GM19463 (cell line): ENCODE results near the gene CACNB3.
A peak's percentile ranks its signal among the peaks of the same experiment; 100 is the strongest.

Experiments
- ATAC-seq: cut with Tn5 transposase; IDR thresholded peaks from one replicate; pipeline ENCODE4 v1.9.1; 2021; ENCODE audit warnings: mild to moderate bottlenecking, moderate library complexity; ENCODE audit not compliant: unreplicated experiment

Gene CACNB3

GRCh38 chr12:48788524-48788853 is 29.8 kb upstream of the CACNB3 start:
- ATAC-seq, result peak; percentile 8

GRCh38 chr12:48788854-48789775 is 29.2 kb upstream of the CACNB3 start, which contains the start of gene ADCY6:
Gene ADCY6 (minus strand): TSS chr12:48789089. CDS start chr12:48783434, 5,655 bp downstream.
- ATAC-seq, result peak; percentile 52

DNA sequence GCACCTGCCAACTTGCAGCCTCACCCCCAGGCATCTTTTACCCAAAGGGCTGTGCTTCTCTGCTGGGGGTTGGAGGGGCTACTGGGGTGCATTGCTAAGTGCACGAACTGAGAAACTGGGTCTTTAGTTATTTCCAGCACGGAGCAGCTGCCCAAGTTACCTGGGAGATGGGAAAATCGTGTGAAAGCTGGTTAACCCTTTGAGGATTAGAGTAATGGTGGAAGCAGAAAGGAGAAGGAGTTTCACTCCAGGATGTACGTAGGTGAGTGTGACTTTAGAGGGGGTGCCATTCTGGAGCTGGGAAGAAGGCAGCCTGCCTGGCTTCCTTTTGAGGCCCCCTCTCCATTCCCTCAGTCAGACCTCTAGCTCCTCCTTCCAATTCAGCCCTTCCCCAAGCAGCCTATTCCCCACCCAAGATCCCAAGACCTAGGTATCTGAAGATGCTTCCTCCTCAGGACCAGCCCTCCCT is 28.4 kb upstream of the CACNB3 start:
- ATAC-seq, result no peak

DNA sequence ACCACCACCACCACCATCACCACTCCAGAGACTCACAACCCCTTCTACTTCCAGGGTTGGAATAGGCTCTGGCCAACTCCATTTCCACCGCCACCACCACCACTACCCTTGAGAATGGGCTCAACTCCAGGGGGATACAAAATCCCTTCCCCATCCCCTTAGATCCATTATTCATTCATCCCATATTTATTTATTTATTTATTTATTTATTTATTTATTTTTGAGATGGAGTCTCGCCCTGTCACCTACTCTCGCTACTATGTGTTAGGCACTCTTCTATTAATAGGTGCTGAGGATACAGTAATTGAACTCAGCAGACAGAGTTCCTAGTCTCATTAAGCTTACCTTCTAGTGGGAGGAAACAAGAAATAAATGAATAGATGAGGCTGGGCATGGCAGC is 24.6 kb upstream of the CACNB3 start:
- no peak for ATAC-seq

DNA sequence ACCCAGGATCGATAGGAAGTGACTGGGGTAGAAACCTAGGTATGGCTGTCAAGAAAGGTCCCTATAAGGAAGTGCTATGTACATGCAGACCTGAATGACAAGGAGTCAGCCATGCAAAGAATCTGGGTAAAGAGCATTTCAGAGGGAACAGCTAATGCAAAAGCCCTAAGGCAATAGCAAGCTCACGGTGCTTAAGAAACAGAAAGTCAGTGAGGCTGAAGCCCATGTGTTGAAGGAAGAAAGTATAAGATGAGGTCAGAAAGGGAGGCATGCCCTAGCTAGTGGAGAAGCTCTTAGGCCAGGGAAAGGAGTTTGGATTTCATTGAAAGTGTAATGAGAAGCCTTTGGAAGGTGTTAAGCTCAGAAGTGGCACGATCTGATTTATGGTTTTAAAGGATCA is 23.4 kb upstream of the CACNB3 start:
- no peak for ATAC-seq

DNA sequence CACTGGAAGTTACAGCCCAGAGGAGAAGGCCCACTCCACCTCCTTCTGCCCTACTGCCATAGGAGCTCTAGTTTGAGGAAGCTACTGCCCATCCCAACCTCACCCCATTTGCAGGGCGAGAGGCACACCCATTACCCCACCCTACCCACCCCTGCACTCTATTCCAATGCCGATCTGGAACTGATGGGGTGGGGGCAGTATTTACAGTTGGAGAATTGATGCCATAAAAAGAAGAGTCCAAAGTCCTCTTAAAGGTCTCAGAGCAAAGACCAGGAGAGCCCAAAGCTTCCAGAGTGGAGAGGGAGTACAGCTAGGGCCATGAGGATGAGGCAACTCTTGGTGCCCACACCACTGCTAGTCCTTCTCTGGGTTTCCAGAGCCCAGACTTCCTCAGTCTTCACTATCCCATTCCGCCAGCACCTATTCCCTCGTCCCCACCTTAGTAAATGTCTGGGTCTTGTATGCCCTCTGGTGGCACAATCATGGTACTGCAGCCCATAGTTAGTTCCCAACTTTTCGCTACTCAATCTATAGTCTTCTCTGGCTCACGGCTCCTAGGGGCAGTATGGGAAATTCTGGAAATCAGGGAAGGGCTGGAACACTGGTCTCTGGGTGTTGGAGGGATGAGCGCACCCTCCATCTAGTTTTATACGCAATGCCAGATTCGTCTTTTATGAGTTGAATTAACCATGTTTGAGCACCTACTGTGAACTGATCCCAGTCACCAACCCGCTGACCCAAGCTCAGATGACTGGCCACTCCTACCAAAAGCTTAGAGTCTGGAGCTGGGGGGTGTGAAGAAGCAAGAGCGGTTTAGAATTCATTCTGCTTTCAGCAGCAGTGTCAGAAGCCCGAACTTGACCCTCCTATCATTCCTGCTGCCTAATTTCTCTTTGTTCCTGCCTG is 22.5 kb upstream of the CACNB3 start:
- ATAC-seq, result peak; percentile 45

DNA sequence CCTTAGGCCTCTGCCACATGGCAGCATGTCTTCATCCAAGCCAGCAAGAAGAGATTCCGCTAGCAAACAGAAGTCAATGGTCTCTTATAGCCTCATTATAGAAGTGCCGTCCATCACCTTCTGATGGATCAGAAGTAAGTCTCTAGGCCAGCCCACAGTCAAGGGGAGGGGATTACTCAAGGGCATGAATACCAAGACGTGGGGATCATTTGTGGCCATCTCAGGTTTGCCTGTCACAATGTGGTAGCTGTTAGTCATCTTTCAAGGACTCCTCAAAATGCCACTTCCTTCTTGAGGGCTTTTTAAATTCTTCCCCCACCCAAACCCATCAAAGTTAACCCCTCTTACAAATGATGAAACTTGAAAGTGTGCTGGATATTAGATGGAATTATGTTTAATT is 21.3 kb upstream of the CACNB3 start:
- no peak for ATAC-seq

DNA sequence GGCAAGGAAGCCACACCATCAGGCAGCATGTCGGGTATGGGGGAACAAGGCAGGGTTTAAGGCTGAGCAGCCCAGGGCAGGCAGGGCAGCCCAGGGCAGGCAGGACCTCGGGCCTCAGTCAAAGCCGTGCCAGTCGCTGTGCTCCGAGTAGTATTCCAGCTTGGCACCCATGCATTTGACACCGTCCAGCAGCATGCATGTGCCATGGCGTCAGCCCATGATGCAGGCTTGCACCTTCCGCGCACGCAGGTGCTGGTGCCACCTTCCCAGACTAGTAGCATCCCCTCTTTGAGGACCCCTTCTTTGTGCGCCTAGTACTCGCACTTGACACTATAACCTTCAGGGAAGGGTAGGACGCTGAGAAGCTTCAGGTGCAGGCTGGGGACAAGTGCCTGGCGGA is 17.8 kb upstream of the CACNB3 start:
- ATAC-seq, result no peak

GRCh38 chr12:48800971-48801370 is 17.3 kb upstream of the CACNB3 start:
- no peak for ATAC-seq

- ATAC-seq, result no peak
Measured at GRCh38 chr12:48803675-48804074, 14.6 kb upstream of the CACNB3 start.

DNA sequence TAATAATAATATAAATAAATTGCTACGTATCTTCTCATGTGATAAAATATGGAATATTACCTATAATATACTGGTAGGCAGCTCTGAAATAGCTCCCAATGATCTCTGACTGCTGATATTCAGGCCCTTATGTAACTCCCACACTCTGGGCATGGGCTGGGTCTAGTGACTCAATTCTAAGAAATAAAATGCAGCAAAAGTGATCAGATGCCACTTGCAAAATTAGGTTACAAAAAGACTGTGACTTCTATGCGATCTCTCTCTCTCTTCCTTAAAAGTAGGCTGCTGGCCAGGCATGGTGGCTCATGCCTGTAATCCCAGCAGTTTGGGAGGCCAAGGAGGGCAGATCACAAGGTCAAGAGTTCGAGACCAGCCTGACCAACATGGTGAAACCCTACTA is 10.3 kb upstream of the CACNB3 start:
- no peak for ATAC-seq

- no peak for ATAC-seq
Measured at GRCh38 chr12:48810903-48811431, 7.3 kb upstream of the CACNB3 start.

- ATAC-seq, result no peak
Measured at GRCh38 chr12:48811437-48812090, 6.7 kb upstream of the CACNB3 start.

DNA sequence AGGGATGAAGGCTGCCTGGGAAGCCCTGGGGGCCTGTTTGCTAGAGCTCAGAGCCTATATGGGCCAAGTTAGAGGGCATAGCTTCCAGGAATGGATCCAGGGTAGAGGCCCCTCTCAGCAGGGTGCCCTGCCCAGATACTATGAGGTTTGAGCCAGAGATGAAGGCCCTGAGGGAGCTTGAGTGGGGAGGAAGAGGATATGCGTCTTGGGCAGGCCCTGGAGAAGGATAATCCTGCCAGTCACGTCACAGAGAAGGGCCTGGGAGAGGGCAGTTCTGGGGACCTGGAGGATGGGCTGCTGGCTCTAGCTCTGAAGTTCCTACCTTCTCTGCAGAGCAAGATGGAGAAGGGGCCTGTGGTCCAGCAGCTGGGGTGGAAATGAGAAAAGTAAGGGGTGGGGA is 5.9 kb upstream of the CACNB3 start:
- no peak for ATAC-seq

DNA sequence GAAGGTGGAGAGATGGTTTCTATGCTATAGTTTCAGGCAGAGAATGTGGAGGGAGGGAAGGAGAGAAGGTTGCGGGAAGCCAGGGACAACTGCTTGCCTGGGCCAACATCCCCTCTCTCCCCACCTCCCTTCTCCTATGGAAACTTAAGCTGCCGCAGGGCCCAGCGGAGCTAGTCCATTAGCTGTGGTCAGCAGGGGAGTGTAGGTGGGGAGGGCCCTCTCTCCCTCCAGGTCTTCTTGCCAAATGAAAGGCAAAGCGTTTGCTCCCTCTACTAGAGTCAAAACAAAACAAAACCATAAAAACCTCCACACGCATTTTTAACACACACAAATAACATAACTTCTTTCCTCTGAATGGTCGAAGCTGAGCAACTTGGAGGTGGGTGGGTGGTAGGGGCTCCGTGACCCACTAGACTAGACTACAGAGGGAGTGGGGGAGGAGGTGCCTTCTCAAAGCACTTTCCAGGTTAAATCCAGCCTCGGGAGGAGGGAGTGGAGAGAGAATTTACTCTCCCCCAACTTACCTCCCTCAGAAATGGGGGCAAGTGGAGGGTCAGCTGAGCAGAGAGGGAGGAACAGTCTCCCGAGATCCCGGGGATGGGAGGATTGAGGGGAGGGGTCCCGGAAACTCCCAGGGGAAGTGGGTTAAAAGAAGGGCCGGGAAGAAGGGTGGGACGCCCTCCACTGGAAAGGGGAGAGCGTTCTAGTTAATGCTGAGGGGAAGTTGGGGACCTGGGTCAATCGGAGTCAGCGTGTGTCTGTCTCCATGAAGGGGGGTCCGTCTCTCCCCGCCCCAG is 4.6 kb upstream of the CACNB3 start:
- no peak for ATAC-seq

- ATAC-seq, result peak; percentile 84
Measured at GRCh38 chr12:48814262-48815125, 3.8 kb upstream of the CACNB3 start.

DNA sequence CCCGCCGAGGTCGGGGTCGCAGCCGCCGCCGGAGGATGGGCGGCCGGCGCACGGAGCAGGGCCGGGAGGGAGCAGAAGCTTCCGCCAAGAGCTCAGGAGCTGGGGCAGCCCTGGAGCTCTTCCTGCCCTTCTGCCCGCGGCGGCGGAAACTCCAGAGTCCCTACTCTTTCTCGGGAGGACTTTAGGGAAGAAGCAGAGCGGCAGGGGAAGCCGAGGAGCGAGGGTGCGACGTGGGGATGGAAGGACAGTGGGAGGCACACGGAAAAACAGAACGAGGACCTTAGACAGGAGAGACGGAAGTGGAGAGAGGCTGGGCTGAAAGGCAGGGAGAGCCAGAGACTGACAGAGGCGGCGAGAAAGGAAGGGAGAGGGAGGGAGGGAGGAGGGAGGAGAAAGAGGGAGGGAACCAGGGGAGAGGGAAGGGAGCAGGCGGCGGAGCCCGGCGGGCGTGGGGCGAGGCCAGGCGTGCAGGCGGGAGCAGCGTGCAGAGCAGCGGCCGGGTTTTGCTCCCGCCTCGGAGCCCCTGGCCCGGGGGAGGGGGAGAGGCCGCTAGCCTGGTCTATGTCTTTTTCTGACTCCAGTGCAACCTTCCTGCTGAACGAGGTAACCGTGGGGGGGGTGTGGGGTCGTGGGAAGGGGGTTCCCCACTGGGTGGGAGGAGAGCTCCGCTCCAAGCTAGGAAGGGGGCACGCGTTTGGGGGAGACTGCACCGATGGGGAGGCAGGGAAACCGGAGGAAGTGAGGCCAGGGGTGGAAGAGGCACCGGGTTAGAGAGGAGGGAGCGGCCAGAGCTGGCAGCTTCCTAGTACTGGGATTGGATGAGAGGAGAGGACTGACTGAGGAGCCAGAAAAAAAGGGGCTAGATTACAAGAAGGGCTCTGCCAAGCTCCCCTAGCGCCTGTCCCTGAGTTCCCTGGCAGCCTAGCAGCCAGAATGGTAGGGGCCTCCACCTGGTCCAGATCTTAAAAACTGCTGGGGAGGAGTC is 2.9 kb upstream of the CACNB3 start:
- ATAC-seq, result peak; percentile 27
